NCI-H1092 treated with DMSO at 0.1 percent for 48 hours (cell line): ENCODE results near the gene CCDC138.

Experiments used
- DNase-seq: peaks from one replicate; lab custom pipeline; 2025; lab: John Stamatoyannopoulos, UW

The CCDC138 gene

DNA sequence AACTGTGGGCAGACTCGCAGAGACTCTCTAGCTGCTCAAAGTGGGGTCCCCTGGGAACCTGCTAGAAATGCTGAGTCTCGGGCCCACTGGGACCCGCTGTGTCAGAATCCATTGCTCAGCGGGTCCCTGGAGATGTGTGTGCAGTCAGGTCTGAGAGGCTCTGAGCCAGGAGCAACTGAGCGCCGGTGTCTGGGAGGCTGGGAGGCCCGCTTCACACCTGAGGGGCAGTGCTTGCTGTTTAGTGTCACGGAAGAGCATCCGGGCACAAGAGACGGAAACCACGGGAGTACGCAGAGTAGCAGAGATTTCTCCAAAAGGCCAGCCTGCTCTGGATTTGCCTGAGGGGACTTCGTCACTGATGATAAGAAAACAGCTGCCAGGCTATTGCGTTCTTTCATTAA lies 132.4 kb downstream of the CCDC138 start:
- no peak for DNase-seq

DNA sequence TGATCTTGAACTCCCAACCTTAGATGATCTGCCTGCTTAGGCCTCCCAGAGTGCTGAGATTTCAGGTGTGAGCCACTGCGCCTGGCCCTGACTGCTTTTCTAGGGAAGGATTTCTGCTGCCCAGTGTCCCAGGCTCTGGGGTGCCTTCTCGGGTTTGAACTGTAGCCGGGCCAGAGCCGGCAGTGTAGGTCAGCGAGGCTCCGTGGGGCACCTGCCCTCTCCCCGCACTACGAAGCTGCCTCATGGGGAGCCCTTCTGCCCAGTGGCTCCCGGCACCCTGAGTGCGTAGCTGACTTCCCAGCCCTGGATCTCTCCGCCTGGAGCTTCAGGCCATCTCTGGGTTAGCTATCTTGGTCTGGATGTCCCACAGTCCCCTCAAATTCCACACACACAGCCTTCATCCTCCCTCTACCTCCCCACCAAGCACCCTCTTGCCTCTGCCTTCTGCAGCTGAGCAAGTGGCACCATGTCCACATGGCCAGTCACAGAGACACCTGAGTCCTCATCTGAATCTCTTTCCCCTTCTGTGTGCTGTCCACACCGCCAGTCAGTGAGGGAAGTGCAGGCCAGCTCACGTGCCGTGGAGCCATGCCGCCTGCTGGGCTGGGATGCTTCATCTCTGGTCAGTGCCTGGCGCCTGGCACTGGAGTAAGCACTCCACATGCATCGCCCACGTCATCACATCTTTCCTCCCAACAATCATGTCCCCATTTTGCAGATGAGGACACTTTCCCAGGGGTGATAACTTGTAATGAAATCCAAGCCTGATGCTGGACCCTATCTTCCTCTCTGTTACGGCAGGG lies 133.2 kb downstream of the CCDC138 start:
- DNase-seq: no peak

DNA sequence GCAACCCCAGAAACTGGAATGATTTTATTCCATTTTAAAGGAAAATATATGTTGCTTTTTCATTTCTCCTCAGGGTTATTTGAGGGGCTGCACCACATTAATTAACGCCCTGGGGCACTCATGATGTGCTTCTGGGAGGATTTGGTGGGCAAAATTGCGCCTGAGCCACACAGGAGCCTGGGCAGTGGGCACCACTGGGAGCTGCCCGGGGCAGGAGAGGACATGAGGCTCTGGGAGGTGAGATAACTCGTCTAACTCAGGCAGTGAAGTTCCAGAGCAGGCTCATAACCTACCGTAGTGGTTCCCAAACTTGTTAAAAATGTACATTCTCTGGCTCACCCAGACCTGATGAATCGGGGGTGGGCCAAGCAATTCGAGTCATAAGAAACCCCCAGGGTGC lies 134.1 kb downstream of the CCDC138 start:
- no peak for DNase-seq

DNA sequence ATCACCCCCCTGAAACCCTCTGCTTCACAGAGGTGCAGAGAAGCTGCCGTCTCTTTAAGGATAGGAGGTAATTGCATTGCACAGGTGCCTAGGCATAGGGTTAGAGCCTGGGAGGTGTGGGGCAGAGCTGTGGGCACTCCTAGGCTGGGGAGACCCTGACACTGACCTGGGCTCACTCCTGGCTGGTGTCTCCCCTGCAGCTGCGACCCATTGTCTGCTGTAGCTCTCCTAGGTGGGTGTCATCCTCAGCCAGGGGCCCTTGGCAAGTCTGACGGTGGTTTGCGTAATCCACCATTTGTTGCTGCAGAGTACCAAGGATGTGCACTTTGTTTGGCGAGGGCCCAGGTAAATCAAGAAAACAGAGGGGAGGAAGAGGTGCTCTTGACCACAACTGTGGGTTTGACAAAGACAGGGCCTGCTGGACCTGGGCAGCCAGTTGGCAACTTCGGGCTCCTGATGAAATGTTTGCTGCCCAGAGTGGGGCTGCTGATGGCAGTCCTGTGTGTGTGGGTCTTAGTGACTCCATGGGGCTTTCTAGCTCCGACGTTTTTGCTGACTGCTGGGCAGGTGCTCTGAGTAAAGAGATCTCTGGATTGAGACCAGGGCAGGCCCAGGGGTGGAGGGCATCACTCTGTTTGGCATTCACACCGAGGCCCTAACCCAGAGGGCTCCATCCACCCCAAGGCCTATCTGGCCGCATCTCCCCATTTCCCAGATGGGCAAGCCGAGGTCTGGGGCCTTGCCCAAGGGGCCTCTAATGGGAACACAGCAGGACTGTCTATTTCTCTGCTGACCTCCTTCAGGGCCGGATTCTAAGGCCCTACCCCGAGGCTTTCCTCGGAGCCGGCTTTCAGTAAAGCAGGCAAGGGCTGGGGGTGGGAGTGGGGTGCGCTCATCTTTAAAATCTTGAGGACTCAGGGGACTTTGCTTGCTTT lies 134.8 kb downstream of the CCDC138 start:
- DNase-seq: no peak

DNA sequence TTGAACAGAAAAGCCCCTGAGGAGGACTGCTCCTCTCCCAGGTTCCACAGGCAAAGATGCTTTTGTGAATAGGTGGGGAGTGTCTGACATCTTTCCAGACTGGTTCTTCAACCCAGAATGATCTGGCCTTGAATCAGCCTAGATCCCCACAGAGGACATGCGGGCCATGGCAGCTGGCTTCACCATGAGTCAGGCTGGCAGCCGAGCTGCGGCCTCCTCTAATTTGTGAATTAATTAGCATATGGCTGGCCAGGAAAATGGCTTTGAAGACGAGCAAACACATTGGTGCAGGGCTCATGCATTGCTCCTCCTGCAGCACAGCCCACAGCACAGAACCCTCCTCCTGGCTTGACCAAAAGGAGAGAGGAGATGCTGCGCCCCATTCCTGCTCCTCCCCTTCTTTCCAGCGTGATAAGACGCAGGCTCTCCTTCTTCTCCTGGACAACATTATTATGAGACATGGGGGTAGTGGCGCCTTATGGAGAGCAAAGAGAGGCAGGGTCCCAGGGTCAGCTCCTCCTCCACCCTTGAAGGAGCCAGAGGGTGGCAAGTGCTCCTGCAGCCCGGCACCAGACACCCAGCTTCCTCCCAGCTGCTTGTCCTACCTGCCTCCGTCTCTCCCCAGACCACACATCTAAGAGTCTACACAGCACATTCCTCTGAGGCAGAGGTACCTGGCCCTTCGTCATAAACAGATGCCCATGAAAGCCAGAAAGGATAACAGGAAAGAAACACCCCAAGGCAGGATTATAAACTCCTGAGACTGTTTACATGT lies 135.8 kb downstream of the CCDC138 start:
- no peak for DNase-seq

DNA sequence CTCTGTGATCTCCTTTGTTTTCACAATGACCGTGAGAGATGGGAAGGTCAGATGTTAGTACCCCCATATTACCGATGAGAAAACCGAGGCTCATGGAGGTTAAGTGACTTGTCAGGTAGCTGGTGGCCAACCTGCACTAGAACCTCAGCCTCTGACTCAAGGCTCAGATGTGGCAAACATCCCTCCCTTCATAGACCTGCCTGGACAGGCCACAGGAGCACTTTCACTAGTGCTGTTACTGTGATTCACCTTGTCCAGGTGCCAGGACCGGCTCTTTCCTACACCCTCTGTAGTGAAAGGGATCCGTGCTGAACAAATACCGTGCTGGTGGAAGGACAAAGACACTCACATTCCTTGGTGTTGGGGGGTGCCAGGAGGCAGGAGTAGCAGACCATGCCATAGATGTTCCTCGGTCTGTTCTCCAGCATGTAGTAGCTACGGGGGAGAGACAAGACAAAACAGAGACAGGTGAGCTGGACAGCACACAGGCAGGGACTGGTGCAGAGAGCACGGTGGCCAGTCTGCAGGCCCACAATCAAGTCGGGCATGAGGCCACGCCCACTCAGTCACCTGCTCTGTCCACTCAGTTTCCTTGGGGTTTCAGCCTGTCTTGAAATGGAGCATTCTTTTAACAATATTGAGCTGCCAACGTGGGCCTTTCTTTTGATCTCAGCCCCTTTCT lies 136.6 kb downstream of the CCDC138 start:
- DNase-seq: no peak

DNA sequence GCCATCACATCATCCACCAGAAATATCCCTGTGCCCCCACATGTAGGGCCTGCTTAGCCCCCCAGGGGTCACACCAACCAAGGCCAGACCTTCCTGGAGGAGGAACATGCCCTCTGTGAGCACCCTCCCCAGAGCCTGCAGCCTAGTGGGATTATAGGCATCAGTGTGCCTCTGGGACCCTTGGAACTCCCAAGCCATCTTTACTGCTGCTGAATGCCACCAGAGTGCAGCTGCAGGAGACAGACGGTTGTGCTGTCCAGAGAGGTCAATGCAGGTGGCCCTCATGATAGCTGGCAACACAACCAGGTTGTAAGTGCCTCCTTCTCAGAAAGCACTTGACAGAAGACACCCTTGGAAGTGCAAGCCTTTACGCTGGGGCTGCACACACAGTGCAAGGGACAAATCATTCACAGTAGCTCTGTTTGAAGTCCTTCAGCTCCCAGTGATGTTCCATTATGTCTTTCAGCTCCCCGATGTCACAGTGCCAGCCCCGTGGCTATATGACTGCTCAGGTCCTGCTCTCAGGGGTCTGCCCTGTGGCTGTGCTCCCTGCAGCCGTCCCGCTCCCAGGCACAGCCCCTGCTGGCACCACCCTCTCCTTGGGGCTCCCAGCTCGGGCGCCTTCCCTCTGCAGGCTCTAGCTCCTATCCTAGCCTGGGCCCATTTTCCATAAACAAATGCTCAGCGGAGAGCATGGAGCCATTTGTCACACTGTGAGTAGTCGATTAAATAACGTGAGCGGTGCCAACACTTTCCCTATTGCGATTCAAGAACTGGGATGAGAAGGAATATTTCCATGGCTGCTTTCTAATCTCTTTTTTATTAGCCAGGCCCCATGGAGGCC lies 137.4 kb downstream of the CCDC138 start:
- no peak for DNase-seq

DNA sequence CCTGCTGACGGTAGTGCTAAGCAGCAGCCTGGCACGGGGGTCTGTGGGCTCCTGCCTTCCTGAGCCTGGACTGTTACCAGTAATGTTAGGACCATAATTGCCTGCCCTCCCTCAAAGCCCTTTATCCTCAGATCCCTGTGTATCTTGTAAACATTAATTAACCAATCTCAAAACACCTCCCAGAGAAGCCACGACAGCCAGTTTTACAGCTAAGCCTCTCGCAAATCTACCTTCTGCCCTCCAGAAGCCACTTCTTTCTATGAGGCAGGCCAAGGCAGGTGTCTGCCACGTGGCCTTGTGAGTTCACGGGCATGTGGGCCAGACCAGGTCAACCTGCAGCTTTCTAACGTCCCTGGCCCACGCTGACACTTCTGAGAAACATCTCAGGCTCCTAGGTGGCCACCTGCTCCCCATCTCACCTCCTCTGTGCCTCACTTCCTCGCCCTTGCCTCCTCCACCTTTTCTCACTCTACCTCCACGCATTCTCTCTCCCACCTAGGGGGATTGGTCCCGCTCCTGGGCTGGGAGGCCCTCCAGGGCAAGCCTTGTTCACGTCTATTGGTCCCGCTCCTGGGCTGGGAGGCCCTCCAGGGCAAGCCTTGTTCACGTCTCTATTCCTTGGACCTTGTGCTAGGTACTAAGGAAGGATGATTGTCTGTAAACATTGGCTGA lies 138.1 kb downstream of the CCDC138 start:
- DNase-seq: no peak

DNA sequence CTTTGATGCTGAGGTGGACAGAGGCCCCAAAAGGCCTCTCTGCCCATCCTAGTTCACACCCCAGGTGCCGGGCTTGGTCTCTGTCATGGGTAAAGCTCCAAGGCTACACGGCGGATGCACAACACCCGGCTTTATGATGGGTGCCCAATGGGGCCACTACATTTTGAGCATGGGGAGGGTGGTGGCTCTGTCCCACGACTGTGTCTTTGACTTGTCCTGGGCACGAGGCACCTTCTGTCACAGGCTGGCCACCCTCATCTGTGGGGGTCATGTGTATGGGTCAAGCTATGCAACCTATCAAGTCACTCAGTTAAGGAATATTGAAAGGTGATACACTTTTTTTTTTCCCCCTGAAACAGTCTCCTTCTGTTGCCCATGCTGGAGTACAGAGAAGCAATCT lies 138.7 kb downstream of the CCDC138 start:
- DNase-seq: no peak

DNA sequence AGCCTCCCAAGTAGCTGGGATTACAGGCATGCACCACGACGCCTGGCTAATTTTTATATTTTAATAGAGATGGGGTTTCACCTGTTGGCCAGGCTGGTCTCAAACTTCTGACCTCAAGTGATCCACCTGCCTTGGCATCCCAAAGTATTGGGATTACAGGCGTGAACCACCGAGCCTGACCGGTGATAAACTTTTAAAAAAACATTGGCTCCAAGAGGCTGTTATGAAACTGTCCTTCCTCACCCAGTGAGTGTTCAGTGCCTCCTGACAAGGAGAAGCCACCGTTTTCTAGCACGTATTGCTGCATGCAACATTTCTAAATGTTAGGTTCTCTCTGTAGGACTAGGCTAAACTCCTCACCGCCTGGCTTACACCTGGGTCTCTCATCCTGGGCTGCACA lies 139.2 kb downstream of the CCDC138 start:
- no peak for DNase-seq
